K562 (cell line): ENCODE data around the gene CMTM1. TPM values are rescaled to one million over a fixed set of nuclear protein-coding genes. Genes with fewer than 3 reads are reported as not detected.

Experiments used
- BRD4 ChIP-seq: fragments of 200-600 bp; sonication (generic); IDR thresholded peaks from 2 replicates; pipeline ENCODE4 v1.6.1; 2017; ENCODE audit warnings: inconsistent platforms
- CHD2 ChIP-seq: IDR thresholded peaks from 2 replicates; pipeline ENCODE4 v1.6.1; 2011; ENCODE audit warnings: low read depth, low read length
- DLX4 ChIP-seq: fragments of 250-450 bp; sonication (Bioruptor Pico); IDR thresholded peaks from 2 replicates; pipeline ENCODE4 v1.6.1; 2021; ENCODE audit warnings: mild to moderate bottlenecking
- EZH2 ChIP-seq: IDR thresholded peaks from 2 replicates; pipeline ENCODE4 v1.6.1; 2012; ENCODE audit warnings: low read depth, mild to moderate bottlenecking, inconsistent platforms, low read length, borderline replicate concordance
- GTF3C2 ChIP-seq: IDR thresholded peaks from 3 replicates; pipeline ENCODE4 v1.6.1; 2011; ENCODE audit warnings: borderline replicate concordance, mild to moderate bottlenecking, moderate library complexity; ENCODE audit not compliant: insufficient read length; ENCODE audit errors: extremely low read depth
- JUN ChIP-seq, 2 experiments: sonication (generic) in 1 of 2; formaldehyde crosslinking in 1 of 2; IDR thresholded peaks; 2 replicates each; pipeline versions ENCODE4 v1.6.1 to v1.8.0; 2012 to 2022; ENCODE audit warnings: borderline replicate concordance in 2 of 2, mild to moderate bottlenecking in 2 of 2, improper control_type of control experiment in 1 of 2, low read depth in 1 of 2, low read length in 1 of 2, missing genetic modification reagents in 1 of 2
- L3MBTL2 ChIP-seq: fragments of 450-650 bp; IDR thresholded peaks from 2 replicates; pipeline ENCODE4 v1.6.1; 2016; ENCODE audit warnings: mild to moderate bottlenecking, moderate library complexity
- MCM5 ChIP-seq: fragments of 450-650 bp; IDR thresholded peaks from 2 replicates; pipeline ENCODE4 v1.6.1; 2016; ENCODE audit warnings: low read depth
- NRF1 ChIP-seq, 2 experiments: fragments of 450-650 bp; IDR thresholded peaks in 1 of 2; conservative IDR thresholded peaks in 1 of 2; 2 replicates each; pipeline ENCODE4 v1.6.1; 2014; ENCODE audit warnings: mild to moderate bottlenecking in 2 of 2
- RBM39 ChIP-seq: fragments of 200-400 bp; formaldehyde crosslinking; optimal IDR thresholded peaks from 2 replicates; pipeline ENCODE3; 2018; ENCODE audit warnings: low read depth, low read length
- STAG1 ChIP-seq: sonication (generic); formaldehyde crosslinking; IDR thresholded peaks from 2 replicates; pipeline ENCODE4 v1.5.0; 2020; ENCODE audit warnings: missing genetic modification reagents, borderline replicate concordance
- TGIF2 ChIP-seq: sonication (generic); formaldehyde crosslinking; IDR thresholded peaks from 2 replicates; pipeline ENCODE4 v1.8.1; 2022; ENCODE audit warnings: mild to moderate bottlenecking, missing genetic modification reagents, moderate library complexity
- ZNF263 ChIP-seq: sonication (generic); formaldehyde crosslinking; IDR thresholded peaks from 2 replicates; pipeline ENCODE4 v1.8.0; 2022; ENCODE audit warnings: mild to moderate bottlenecking, missing genetic modification reagents, borderline replicate concordance
- ZNF407 ChIP-seq: fragments of 450-650 bp; IDR thresholded peaks from 2 replicates; pipeline ENCODE4 v1.6.1; 2016; ENCODE audit warnings: low read depth
- ZNF830 ChIP-seq: fragments of 250-450 bp; sonication (Bioruptor Pico); IDR thresholded peaks from 2 replicates; pipeline ENCODE4 v1.5.0; 2021; ENCODE audit warnings: mild to moderate bottlenecking
- ZSCAN29 ChIP-seq: fragments of 450-650 bp; IDR thresholded peaks from 2 replicates; pipeline ENCODE4 v1.6.1; 2017
- polyA plus RNA-seq, 8 experiments: library from polyadenylated mRNA; depleted of rRNA in 4 of 8; stranded (reverse) in 5 of 8; unstranded in 3 of 8; fragments of >200 nt; fragmentation: Nextera tagmentation in 2 of 8; fragmentation: Illumina TruSeq in 1 of 8; extraction: Ambion mirVana in 2 of 8; extraction: Trizol in 1 of 8; gene quantifications; 2 replicates each; pipeline versions ENCODE4 v1.2.1 to v1.2.3, GENCODE V29; 2011 to 2014; ENCODE audit warnings: inconsistent platforms in 1 of 8, missing spikeins in 1 of 8
- total RNA-seq, 7 experiments: library from RNA; depleted of rRNA in 6 of 7; stranded (reverse); fragments of >200 nt in 6 of 7; fragmentation: Illumina TruSeq in 2 of 7; extraction: Trizol in 2 of 7; gene quantifications; 2 replicates each; pipeline versions ENCODE4 v1.2.1 to v1.2.3, GENCODE V29; 2011 to 2021; ENCODE audit warnings: low replicate concordance in 1 of 7

Gene CMTM1
- total and polyA plus RNA-seq, 9 of the 15 experiments (the other 6 are each of a cell fraction or from before 2014, with no cell fraction given), result 0.25 to 2.6 (median 1.1) TPM; not detected in 2

- TF ChIP-seq ZNF407 (no peak), RBM39 (peak; percentile 4), ZNF263 (peak; percentile 86), ZSCAN29 (no peak), GTF3C2 (no peak), BRD4 (no peak; the same call in 1 of the 2 replicates), NRF1 (conservative IDR thresholded peaks at IDR 0.05 in 1 of 2, IDR thresholded peaks at IDR 0.05 in 1 of 2) (peak; percentile 100), JUN (IDR thresholded peaks at IDR 0.05; ENCODE audit: borderline replicate concordance, low read depth, low read length) (peak; percentile 23; the same call in 1 of the 2 replicates), JUN (CRISPR knock-in tag; IDR thresholded peaks at IDR 0.05; ENCODE audit: borderline replicate concordance) (peak; percentile 92), L3MBTL2 (peak; percentile 100), TGIF2 (CRISPR knock-in tag) (no peak), EZH2 (no peak), CHD2 (peak; percentile 83), STAG1 (CRISPR knock-in tag) (peak; percentile 67; the same call in 1 of the 2 replicates), ZNF830 (CRISPR knock-in tag) (no peak), DLX4 (CRISPR knock-in tag) (no peak), MCM5 (no peak)
Observed at GRCh38 chr16:66552286-66553177, 13.7 kb upstream of the CMTM1 start, which contains the start of gene CKLF (continued).
